Skeletal muscle tissue (tissue), 4 donors: ENCODE measurements around the gene KCNK4. TPM values are rescaled to one million over a fixed set of nuclear protein-coding genes. Genes with fewer than 3 reads are reported as not detected.
"Not testable (repeated sequence)": the region's sequence is repeated elsewhere in the genome, so short reads cannot be mapped to it uniquely, and the experiment has no call there.

Source experiments
- H3K27ac ChIP-seq: one replicate; pipeline ENCODE4 v1.7.0; 2013; ENCODE audit warnings: mild to moderate bottlenecking, low read depth, low read length, inconsistent platforms
- H3K27me3 ChIP-seq, 3 donors: one replicate each; pipeline ENCODE4 v1.7.0; 2013; ENCODE audit warnings: low read length in 3 of 3; ENCODE audit not compliant: control insufficient read depth in 3 of 3, insufficient read depth in 3 of 3
- H3K36me3 ChIP-seq, 3 donors: one replicate each; pipeline ENCODE4 v1.7.0; 2013; ENCODE audit warnings: low read length in 3 of 3; ENCODE audit not compliant: control insufficient read depth in 3 of 3, insufficient read depth in 3 of 3
- H3K4me1 ChIP-seq, 3 donors: one replicate each; pipeline ENCODE4 v1.7.0; 2013; ENCODE audit warnings: low read length in 3 of 3, mild to moderate bottlenecking in 3 of 3; ENCODE audit not compliant: control insufficient read depth in 3 of 3, insufficient read depth in 3 of 3
- H3K4me3 ChIP-seq, 3 donors: one replicate each; pipeline ENCODE4 v1.7.0; 2013; ENCODE audit warnings: low read length in 3 of 3
- H3K9ac ChIP-seq, 3 donors: one replicate each; pipeline ENCODE4 v1.7.0; 2013; ENCODE audit warnings: low read length in 3 of 3, mild to moderate bottlenecking in 3 of 3, moderate library complexity in 2 of 3, low read depth in 1 of 3
- H3K9me3 ChIP-seq, 3 donors: one replicate each; pipeline ENCODE4 v1.7.0; 2013; ENCODE audit warnings: low read length in 3 of 3; ENCODE audit not compliant: control insufficient read depth in 3 of 3
- total RNA-seq: library from RNA; depleted of rRNA; stranded (reverse); fragments of >200 nt; gene quantifications from one replicate; pipeline ENCODE4 v1.2.3, GENCODE V29; 2014
- donor health status: Osteomylitis.

KCNK4 gene
- total RNA-seq, 1 donor from 2014 or later, result not detected

- not testable (repeated sequence) for H3K27me3 ChIP-seq, H3K4me3 ChIP-seq, H3K9me3 ChIP-seq, H3K27ac ChIP-seq
- Histone ChIP-seq H3K36me3 (peaks cover 15 to 27% (median 24%) of the 10 kb centered on the region in 3 donors), H3K9ac (peak overlapping the region in 1 of 3 donors; percentile 97), H3K4me1 (peaks cover 36 to 58% (median 45%) of the 10 kb centered on the region in 3 donors)
Measured at GRCh38 chr11:64315667-64316526, 24.8 kb downstream of the KCNK4 start.

GRCh38 chr11:64316672-64317324, 25.7 kb downstream of the KCNK4 start:
- Histone ChIP-seq H3K4me3 (peak overlapping the region; percentile 87 to 95 (median 95)), H3K27me3 (no peaks in the 10 kb centered on the region), H3K4me1 (peaks cover 36 to 58% (median 45%) of the 10 kb centered on the region in 3 donors), H3K27ac (peak overlapping the region; percentile 99), H3K36me3 (peaks cover 22 to 27% (median 27%) of the 10 kb centered on the region in 3 donors), H3K9ac (peak overlapping the region; percentile 92 to 97 (median 96)), H3K9me3 (no peaks in the 10 kb centered on the region)

GRCh38 chr11:64317325-64317960, 26.3 kb downstream of the KCNK4 start, which contains the start of gene TRMT112:
TRMT112 (minus strand) TSS chr11:64317559; CDS start chr11:64317526, 33 bp downstream.
- Histone ChIP-seq H3K27ac (peak within 1 kb of the TSS; percentile 99), H3K4me3 (peak within 1 kb of the TSS; percentile 87 to 95 (median 95)), H3K36me3 (peaks cover 25 to 31% (median 27%) of the 10 kb centered on the region in 3 donors), H3K9me3 (no peaks in the 10 kb centered on the region), H3K27me3 (no peaks in the 10 kb centered on the region), H3K4me1 (peaks cover 36 to 56% (median 43%) of the 10 kb centered on the region in 3 donors), H3K9ac (peak within 1 kb of the TSS; percentile 92 to 97 (median 96))

DNA sequence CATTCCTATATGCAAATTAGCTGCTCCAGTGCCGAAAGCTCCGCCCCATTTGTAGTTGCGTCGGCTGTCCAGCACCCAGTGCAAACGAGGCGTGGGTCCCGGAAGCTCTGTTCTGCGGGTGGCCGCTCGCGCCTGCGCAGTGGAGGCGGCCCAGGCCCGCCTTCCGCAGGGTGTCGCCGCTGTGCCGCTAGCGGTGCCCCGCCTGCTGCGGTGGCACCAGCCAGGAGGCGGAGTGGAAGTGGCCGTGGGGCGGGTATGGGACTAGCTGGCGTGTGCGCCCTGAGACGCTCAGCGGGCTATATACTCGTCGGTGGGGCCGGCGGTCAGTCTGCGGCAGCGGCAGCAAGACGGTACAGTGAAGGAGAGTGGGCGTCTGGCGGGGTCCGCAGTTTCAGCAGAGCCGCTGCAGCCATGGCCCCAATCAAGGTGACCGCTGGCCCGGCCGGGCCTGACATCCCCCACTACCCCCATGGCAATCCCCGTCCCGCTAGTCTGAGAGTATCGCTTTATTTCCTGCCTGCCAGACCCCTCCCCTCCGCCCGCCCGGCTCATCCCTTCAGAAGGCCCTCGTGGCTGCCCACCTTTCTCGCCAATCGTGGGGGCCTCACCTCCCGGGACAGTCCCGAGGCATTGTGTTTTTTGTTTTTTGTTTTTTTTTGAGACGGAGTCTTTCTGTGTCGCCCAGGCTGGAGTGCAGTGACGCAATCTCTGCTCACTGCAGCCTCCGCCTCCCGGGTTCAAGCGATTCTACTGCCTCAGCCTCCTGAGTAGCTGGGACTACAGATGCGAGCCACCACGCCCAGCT, 27.1 kb downstream of the KCNK4 start, which contains the start of gene PRDX5:
PRDX5 (plus strand) TSS at position 161 of the 805 bp plus-strand sequence; CDS start at position 256, 95 bp downstream.
- H3K27me3 ChIP-seq, result no peaks in the 10 kb centered on the region
- peak within 1 kb of the TSS; percentile 92 to 97 (median 96) for H3K9ac ChIP-seq
- peak within 1 kb of the TSS; percentile 87 to 95 (median 95) for H3K4me3 ChIP-seq
- no peaks in the 10 kb centered on the region for H3K9me3 ChIP-seq
- peaks cover 29 to 49% (median 36%) of the 10 kb centered on the region in 3 donors for H3K4me1 ChIP-seq
- peak within 1 kb of the TSS; percentile 99 for H3K27ac ChIP-seq
- peaks cover 29 to 37% (median 32%) of the 10 kb centered on the region in 3 donors for H3K36me3 ChIP-seq

DNA sequence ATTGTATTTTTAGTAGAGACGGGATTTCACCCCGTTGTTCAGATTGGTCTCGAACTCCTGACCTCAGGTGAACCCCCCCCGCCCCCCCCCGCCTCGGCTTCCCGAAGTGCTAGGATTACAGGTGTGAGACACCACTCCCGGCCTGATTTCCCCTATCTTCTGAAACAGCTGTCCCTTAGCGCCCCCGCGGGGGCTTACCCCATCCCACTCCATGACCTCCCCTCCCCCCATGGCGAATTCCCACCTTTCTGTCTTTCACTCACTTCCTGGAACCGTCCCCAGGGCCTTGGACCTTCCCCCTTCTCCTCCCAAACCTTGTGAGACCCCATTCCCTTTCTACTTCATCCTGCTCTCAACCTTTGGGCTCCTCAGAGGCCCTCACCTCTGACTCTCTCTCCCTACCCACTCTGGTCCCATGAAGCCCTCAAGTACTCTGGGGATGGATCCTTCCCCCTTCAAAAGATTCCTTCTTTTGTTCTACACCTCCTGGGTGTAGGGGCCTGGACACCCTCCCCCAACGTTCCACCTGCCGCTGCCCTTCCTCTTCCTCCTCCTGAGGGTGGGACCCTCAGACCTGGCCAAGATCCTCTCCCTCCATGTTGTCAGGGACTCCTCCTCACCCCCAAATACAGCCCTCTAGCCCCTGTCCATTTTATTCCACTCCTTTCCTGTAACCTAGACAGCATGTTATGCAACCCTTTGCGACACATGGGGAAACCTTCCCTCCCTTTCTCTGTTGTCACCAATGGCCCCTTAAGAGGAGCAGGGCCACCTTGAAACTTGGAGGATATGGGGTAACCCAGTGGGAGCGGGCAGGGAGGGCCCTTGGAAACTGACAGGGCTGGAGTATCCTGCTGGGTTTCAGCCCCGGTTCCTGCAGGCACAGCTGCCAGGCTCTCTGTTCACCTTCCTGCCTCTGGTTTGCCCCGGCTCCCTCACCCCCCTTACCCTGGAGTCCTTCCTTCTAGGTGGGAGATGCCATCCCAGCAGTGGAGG, 28.0 kb downstream of the KCNK4 start:
- H3K4me1 ChIP-seq, result peaks cover 20 to 40% (median 27%) of the 10 kb centered on the region in 3 donors
- no peaks in the 10 kb centered on the region for H3K9me3 ChIP-seq
- H3K27ac ChIP-seq, result peak overlapping the region; percentile 99
- H3K9ac ChIP-seq, result peak overlapping the region; percentile 89 to 96 (median 94)
- no peaks in the 10 kb centered on the region for H3K27me3 ChIP-seq
- peak overlapping the region; percentile 87 to 95 (median 95) for H3K4me3 ChIP-seq
- peaks cover 28 to 37% (median 32%) of the 10 kb centered on the region in 3 donors for H3K36me3 ChIP-seq

- H3K9ac ChIP-seq, result no peak overlapping the region
- H3K36me3 ChIP-seq, result peaks cover 19 to 24% (median 21%) of the 10 kb centered on the region in 3 donors
- no peak overlapping the region for H3K4me3 ChIP-seq
- no peaks in the 10 kb centered on the region for H3K9me3 ChIP-seq
- peaks cover 18 to 33% (median 21%) of the 10 kb centered on the region in 3 donors for H3K4me1 ChIP-seq
- H3K27me3 ChIP-seq, result no peaks in the 10 kb centered on the region
- H3K27ac ChIP-seq, result no peak overlapping the region
Measured at GRCh38 chr11:64320556-64320955, 29.5 kb downstream of the KCNK4 start.

DNA sequence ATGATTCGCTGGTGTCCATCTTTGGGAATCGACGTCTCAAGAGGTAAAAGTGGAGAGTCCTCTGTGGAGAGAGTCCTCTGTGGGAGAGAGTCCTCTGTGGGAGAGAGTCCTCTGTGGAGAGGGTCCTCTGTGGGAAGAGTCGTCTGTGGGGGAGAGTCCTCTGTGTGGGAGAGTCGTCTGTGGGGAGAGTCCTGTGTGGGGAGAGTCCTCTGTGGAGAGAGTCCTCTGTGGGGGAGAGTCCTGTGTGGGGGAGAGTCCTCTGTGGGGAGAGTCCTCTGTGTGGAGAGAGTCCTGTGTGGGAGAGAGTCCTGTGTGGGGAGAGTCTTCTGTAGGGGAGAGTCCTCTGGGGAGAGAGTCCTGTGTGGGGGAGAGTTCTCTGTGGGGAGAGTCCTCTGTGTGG, 29.9 kb downstream of the KCNK4 start:
- Histone ChIP-seq H3K9ac (no peak overlapping the region), H3K4me1 (peaks cover 18 to 28% (median 20%) of the 10 kb centered on the region in 3 donors), H3K9me3 (no peaks in the 10 kb centered on the region), H3K27ac (no peak overlapping the region), H3K27me3 (no peaks in the 10 kb centered on the region), H3K36me3 (peaks cover 15 to 20% (median 19%) of the 10 kb centered on the region in 3 donors), H3K4me3 (no peak overlapping the region)

- Histone ChIP-seq H3K27ac (no peak overlapping the region), H3K4me1 (peaks cover 13 to 23% (median 15%) of the 10 kb centered on the region in 3 donors), H3K36me3 (peaks cover 15 to 17% (median 16%) of the 10 kb centered on the region in 3 donors), H3K27me3 (no peaks in the 10 kb centered on the region), H3K9me3 (no peaks in the 10 kb centered on the region), H3K9ac (no peak overlapping the region), H3K4me3 (no peak overlapping the region)
Measured at GRCh38 chr11:64321533-64321932, 30.4 kb downstream of the KCNK4 start.
